ENCODE measurements around the gene GFRA1. TPM values are rescaled to one million over a fixed set of nuclear protein-coding genes. Genes with fewer than 3 reads are reported as not detected.

GFRA1 gene
- polyA plus RNA-seq, 1 of the 3 experiments (the other 2 are of a cell fraction): 1.6 TPM

GRCh38 chr10:116082206-116082605 lies 190.8 kb downstream of the GFRA1 start:
- no peaks in the 10 kb centered on the region; a peak in 1 of 4 replicates for H3K4me1 ChIP-seq (ENCODE audit: control insufficient read depth in 1 of 2, insufficient read depth in 2 of 2, low read depth in 1 of 2, low read length in 1 of 2)
- no peaks in the 10 kb centered on the region for H3K36me3 ChIP-seq (replicated peaks in 1 of 2; ENCODE audit: control insufficient read depth in 1 of 2, insufficient read depth in 2 of 2, low read length in 1 of 2)
- no peak for DNase-seq
- H3K9ac ChIP-seq: no peak overlapping the region
- H2AFZ ChIP-seq (ENCODE audit: low read depth): no peak overlapping the region
- H3K4me3 ChIP-seq (ENCODE audit: low read depth in 2 of 2, low read length in 1 of 2): no peak overlapping the region
- no peaks in the 10 kb centered on the region for H3F3A ChIP-seq (replicated peaks; ENCODE audit: insufficient read depth)
- no peaks in the 10 kb centered on the region for H3K79me2 ChIP-seq (ENCODE audit: insufficient read depth)
- no peaks in the 10 kb centered on the region for H3K9me2 ChIP-seq
- H3K27ac ChIP-seq (ENCODE audit: low read depth in 2 of 2, low read length in 1 of 2): no peak overlapping the region
- no peak overlapping the region for H3K4me2 ChIP-seq
- no peaks in the 10 kb centered on the region for H3K9me3 ChIP-seq
- ChIA-PET POLR2A (no interaction called here), CTCF (interaction anchor here (0.6 to 1.2 kb wide), 4 partner anchors 11 to 205 kb away, joined by 3 read pairs; no protein-coding TSS in a partner anchor)
- TF ChIP-seq EZH2phosphoT487 (IDR thresholded peaks at IDR 0.05; ENCODE audit: borderline replicate concordance, low read depth) (no peak), MAX (IDR thresholded peaks at IDR 0.05; ENCODE audit: low read depth) (no peak), MXI1 (IDR thresholded peaks at IDR 0.05; ENCODE audit: low read depth, low read length) (no peak), SMC3 (IDR thresholded peaks at IDR 0.05; ENCODE audit: low read depth, low read length) (no peak), MEF2A (IDR thresholded peaks at IDR 0.05; ENCODE audit: borderline replicate concordance, low read depth) (no peak)
- no peaks in the 10 kb centered on the region for H3K27me3 ChIP-seq (ENCODE audit: insufficient read depth)
- 81% methylated on average over 7 of the region's 8 CpGs for WGBS (ENCODE audit: low lambda C conversion rate)
- no peaks in the 10 kb centered on the region for H4K20me1 ChIP-seq (ENCODE audit: insufficient read depth)

- H3K4me2 ChIP-seq: no peak overlapping the region
- no peaks in the 10 kb centered on the region for H3K9me2 ChIP-seq
- H3K4me3 ChIP-seq (ENCODE audit: low read depth in 2 of 2, low read length in 1 of 2): no peak overlapping the region
- H3K36me3 ChIP-seq (replicated peaks in 1 of 2; ENCODE audit: control insufficient read depth in 1 of 2, insufficient read depth in 2 of 2, low read length in 1 of 2): no peaks in the 10 kb centered on the region
- H4K20me1 ChIP-seq (ENCODE audit: insufficient read depth): no peaks in the 10 kb centered on the region
- CTCF ChIA-PET: no interaction called here
- no peak overlapping the region for H2AFZ ChIP-seq (ENCODE audit: low read depth)
- no peaks in the 10 kb centered on the region for H3K9me3 ChIP-seq
- H3K79me2 ChIP-seq (ENCODE audit: insufficient read depth): no peaks in the 10 kb centered on the region
- H3K27ac ChIP-seq (ENCODE audit: low read depth in 2 of 2, low read length in 1 of 2): no peak overlapping the region
- peaks cover 0 to 3% of the 10 kb centered on the region in 2 experiments; a peak in 1 of 4 replicates for H3K4me1 ChIP-seq (ENCODE audit: control insufficient read depth in 1 of 2, insufficient read depth in 2 of 2, low read depth in 1 of 2, low read length in 1 of 2)
- POLR2A ChIA-PET: no interaction called here
- 37% methylated on average over 4 of the region's 4 CpGs for WGBS (ENCODE audit: low lambda C conversion rate)
- DNase-seq: no peak
- H3K27me3 ChIP-seq (ENCODE audit: insufficient read depth): no peaks in the 10 kb centered on the region
- no peaks in the 10 kb centered on the region for H3F3A ChIP-seq (replicated peaks; ENCODE audit: insufficient read depth)
- no peak overlapping the region for H3K9ac ChIP-seq
- no peak for TF ChIP-seq EP300 (IDR thresholded peaks at IDR 0.05; ENCODE audit: borderline replicate concordance in 1 of 2, low read depth in 1 of 2, low read length in 1 of 2)
- no peak for TF ChIP-seq SIN3A (IDR thresholded peaks at IDR 0.05; ENCODE audit: borderline replicate concordance, low read depth, low read length)
- no peak for TF ChIP-seq CHD2 (IDR thresholded peaks at IDR 0.05; ENCODE audit: low read length, partially characterized antibody)
- TF ChIP-seq FOXM1 (IDR thresholded peaks at IDR 0.05; ENCODE audit: low read depth): no peak
- TF ChIP-seq CTCF (IDR thresholded peaks at IDR 0.05): no peak
Measured at GRCh38 chr10:116080553-116080952, 192.5 kb downstream of the GFRA1 start.

DNA sequence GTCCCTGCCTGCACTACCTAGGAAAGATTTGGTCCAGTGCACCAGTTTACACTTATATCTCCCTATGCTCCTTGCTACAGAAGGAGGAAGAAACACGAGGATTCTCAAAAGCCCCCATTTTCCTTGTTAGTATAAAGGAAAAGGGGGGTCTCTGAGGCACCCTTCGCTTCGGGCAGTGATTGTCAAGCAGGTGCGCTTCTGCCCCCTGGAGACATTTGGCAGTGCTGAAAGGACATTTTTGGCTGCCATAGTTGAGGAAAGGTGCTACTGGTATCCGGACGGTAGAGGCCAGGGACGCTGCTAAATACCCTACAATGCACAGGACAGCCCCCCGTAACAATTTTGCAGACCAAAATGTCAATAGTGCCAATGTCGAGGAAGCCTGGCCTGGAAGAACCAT lies 193.7 kb downstream of the GFRA1 start:
- 65% methylated on average over 8 of the region's 9 CpGs for WGBS (ENCODE audit: low lambda C conversion rate)
- DNase-seq: no peak
- Histone ChIP-seq H3K9ac (no peak overlapping the region), H3K36me3 (replicated peaks in 1 of 2; ENCODE audit: control insufficient read depth in 1 of 2, insufficient read depth in 2 of 2, low read length in 1 of 2) (no peaks in the 10 kb centered on the region), H3K4me1 (ENCODE audit: control insufficient read depth in 1 of 2, insufficient read depth in 2 of 2, low read depth in 1 of 2, low read length in 1 of 2) (peaks cover 0 to 3% of the 10 kb centered on the region in 2 experiments; a peak in 1 of 4 replicates), H3K4me2 (no peak overlapping the region), H3K4me3 (ENCODE audit: low read depth in 2 of 2, low read length in 1 of 2) (no peak overlapping the region), H3K27ac (ENCODE audit: low read depth in 2 of 2, low read length in 1 of 2) (no peak overlapping the region), H3F3A (replicated peaks; ENCODE audit: insufficient read depth) (no peaks in the 10 kb centered on the region), H4K20me1 (ENCODE audit: insufficient read depth) (no peaks in the 10 kb centered on the region), H2AFZ (ENCODE audit: low read depth) (no peak overlapping the region), H3K27me3 (ENCODE audit: insufficient read depth) (no peaks in the 10 kb centered on the region), H3K9me3 (no peaks in the 10 kb centered on the region), H3K79me2 (ENCODE audit: insufficient read depth) (no peaks in the 10 kb centered on the region), H3K9me2 (no peaks in the 10 kb centered on the region)
- CTCF ChIA-PET: no interaction called here
- POLR2A ChIA-PET: no interaction called here
- TF ChIP-seq SMC3 (IDR thresholded peaks at IDR 0.05; ENCODE audit: low read depth, low read length) (no peak), YY1 (IDR thresholded peaks at IDR 0.05; ENCODE audit: low read depth) (no peak), JUND (IDR thresholded peaks at IDR 0.05) (no peak), EZH2phosphoT487 (IDR thresholded peaks at IDR 0.05; ENCODE audit: borderline replicate concordance, low read depth) (no peak), EP300 (IDR thresholded peaks at IDR 0.05; ENCODE audit: borderline replicate concordance in 1 of 2, low read depth in 1 of 2, low read length in 1 of 2) (no peak), CHD2 (IDR thresholded peaks at IDR 0.05; ENCODE audit: low read length, partially characterized antibody) (no peak), TCF12 (IDR thresholded peaks at IDR 0.05) (no peak), PBX3 (IDR thresholded peaks at IDR 0.05) (no peak)
- TF ChIP-seq, protein P1, sequence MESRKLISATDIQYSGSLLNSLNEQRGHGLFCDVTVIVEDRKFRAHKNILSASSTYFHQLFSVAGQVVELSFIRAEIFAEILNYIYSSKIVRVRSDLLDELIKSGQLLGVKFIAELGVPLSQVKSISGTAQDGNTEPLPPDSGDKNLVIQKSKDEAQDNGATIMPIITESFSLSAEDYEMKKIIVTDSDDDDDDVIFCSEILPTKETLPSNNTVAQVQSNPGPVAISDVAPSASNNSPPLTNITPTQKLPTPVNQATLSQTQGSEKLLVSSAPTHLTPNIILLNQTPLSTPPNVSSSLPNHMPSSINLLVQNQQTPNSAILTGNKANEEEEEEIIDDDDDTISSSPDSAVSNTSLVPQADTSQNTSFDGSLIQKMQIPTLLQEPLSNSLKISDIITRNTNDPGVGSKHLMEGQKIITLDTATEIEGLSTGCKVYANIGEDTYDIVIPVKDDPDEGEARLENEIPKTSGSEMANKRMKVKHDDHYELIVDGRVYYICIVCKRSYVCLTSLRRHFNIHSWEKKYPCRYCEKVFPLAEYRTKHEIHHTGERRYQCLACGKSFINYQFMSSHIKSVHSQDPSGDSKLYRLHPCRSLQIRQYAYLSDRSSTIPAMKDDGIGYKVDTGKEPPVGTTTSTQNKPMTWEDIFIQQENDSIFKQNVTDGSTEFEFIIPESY (IDR thresholded peaks at IDR 0.05; ENCODE audit: borderline replicate concordance, low read depth): no peak
- TF ChIP-seq, protein P2, sequence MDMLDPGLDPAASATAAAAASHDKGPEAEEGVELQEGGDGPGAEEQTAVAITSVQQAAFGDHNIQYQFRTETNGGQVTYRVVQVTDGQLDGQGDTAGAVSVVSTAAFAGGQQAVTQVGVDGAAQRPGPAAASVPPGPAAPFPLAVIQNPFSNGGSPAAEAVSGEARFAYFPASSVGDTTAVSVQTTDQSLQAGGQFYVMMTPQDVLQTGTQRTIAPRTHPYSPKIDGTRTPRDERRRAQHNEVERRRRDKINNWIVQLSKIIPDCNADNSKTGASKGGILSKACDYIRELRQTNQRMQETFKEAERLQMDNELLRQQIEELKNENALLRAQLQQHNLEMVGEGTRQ (IDR thresholded peaks at IDR 0.05; ENCODE audit: borderline replicate concordance, low read depth, low read length): no peak

Data from SK-N-SH (cell line).